ENCODE results near the gene CDC23. TPM values are rescaled to one million over a fixed set of nuclear protein-coding genes. Genes with fewer than 3 reads are reported as not detected.
"Not testable (repeated sequence)": the region's sequence is repeated elsewhere in the genome, so short reads cannot be mapped to it uniquely, and the experiment has no call there.

The CDC23 gene
- total RNA-seq, 1 experiment from 2014 or later = 74.3 TPM

- Histone ChIP-seq H3K4me1 (peaks cover 10% of the 10 kb centered on the region), H3K27ac (no peak overlapping the region), H3K36me3 (no peaks in the 10 kb centered on the region), H3K9me3 (replicated peaks) (no peaks in the 10 kb centered on the region), H3K27me3 (no peaks in the 10 kb centered on the region), H3K4me3 (no peak overlapping the region)
- peak; percentile 59 to 70 for DNase-seq
These were observed 18.0 kb upstream of the CDC23 start for GRCh38 chr5:138230981-138231589.

GRCh38 chr5:138230261-138230660, 17.1 kb upstream of the CDC23 start:
- peak; percentile 55 to 60 for DNase-seq
- Histone ChIP-seq H3K4me1 (peaks cover 10% of the 10 kb centered on the region), H3K4me3 (no peak overlapping the region), H3K27me3 (no peaks in the 10 kb centered on the region), H3K9me3 (replicated peaks) (peaks cover 4% of the 10 kb centered on the region; the same call in 1 of the 2 replicates), H3K36me3 (no peaks in the 10 kb centered on the region), H3K27ac (no peak overlapping the region)

GRCh38 chr5:138229387-138229786, 16.3 kb upstream of the CDC23 start:
- Histone ChIP-seq H3K36me3 (no peaks in the 10 kb centered on the region), H3K27ac (no peak overlapping the region), H3K9me3 (replicated peaks) (peaks cover 4% of the 10 kb centered on the region; the same call in 1 of the 2 replicates), H3K4me1 (peaks cover 10% of the 10 kb centered on the region), H3K27me3 (no peaks in the 10 kb centered on the region), H3K4me3 (no peak overlapping the region)
- no peak for DNase-seq

- H3K27ac ChIP-seq = no peak overlapping the region
- H3K36me3 ChIP-seq = no peaks in the 10 kb centered on the region
- H3K4me1 ChIP-seq = peaks cover 10% of the 10 kb centered on the region
- H3K4me3 ChIP-seq = no peak overlapping the region
- DNase-seq = no peak
- H3K9me3 ChIP-seq (replicated peaks) = peaks cover 4% of the 10 kb centered on the region; the same call in 1 of the 2 replicates
- no peaks in the 10 kb centered on the region for H3K27me3 ChIP-seq
These were observed 13.8 kb upstream of the CDC23 start for GRCh38 chr5:138226910-138227309.

- H3K27me3 ChIP-seq = no peaks in the 10 kb centered on the region
- H3K9me3 ChIP-seq (replicated peaks) = peaks cover 4% of the 10 kb centered on the region; the same call in 1 of the 2 replicates
- no peak for DNase-seq
- no peak overlapping the region for H3K27ac ChIP-seq
- no peaks in the 10 kb centered on the region for H3K36me3 ChIP-seq
- H3K4me1 ChIP-seq = no peaks in the 10 kb centered on the region; the same call in 1 of the 2 replicates
- no peak overlapping the region for H3K4me3 ChIP-seq
These were observed 11.6 kb upstream of the CDC23 start for GRCh38 chr5:138224712-138225111.

GRCh38 chr5:138223532-138223931, 10.4 kb upstream of the CDC23 start:
- Histone ChIP-seq H3K27me3 (no peaks in the 10 kb centered on the region), H3K4me1 (no peaks in the 10 kb centered on the region), H3K36me3 (no peaks in the 10 kb centered on the region), H3K4me3 (no peak overlapping the region), H3K27ac (no peak overlapping the region), H3K9me3 (replicated peaks) (peaks cover 4% of the 10 kb centered on the region; the same call in 1 of the 2 replicates)
- no peak for DNase-seq

GRCh38 chr5:138216799-138217198, 3.7 kb upstream of the CDC23 start:
- Histone ChIP-seq H3K27ac (no peak overlapping the region), H3K4me1 (no peaks in the 10 kb centered on the region), H3K9me3 (replicated peaks) (no peaks in the 10 kb centered on the region), H3K4me3 (no peak overlapping the region), H3K27me3 (no peaks in the 10 kb centered on the region), H3K36me3 (no peaks in the 10 kb centered on the region)
- DNase-seq = no peak

- no peaks in the 10 kb centered on the region for H3K27me3 ChIP-seq
- no peak for DNase-seq
These were observed 329 bp downstream of the CDC23 start for GRCh38 chr5:138212828-138213160.

GRCh38 chr5:138210985-138211384, 2.1 kb downstream of the CDC23 start:
- no peaks in the 10 kb centered on the region for H3K27me3 ChIP-seq
- peaks cover 25% of the 10 kb centered on the region for H3K36me3 ChIP-seq
- no peak for DNase-seq
- H3K9me3 ChIP-seq (replicated peaks) = no peaks in the 10 kb centered on the region
- H3K4me1 ChIP-seq = no peaks in the 10 kb centered on the region
- H3K27ac ChIP-seq = no peak overlapping the region
- H3K4me3 ChIP-seq = no peak overlapping the region

More at GRCh38 chr5:138212828-138213160, 329 bp downstream of the CDC23 start:
- no peaks in the 10 kb centered on the region for H3K9me3 ChIP-seq (replicated peaks)
- H3K27ac ChIP-seq = peak overlapping the region; percentile 67
- H3K36me3 ChIP-seq = peaks cover 13% of the 10 kb centered on the region
- peak overlapping the region; percentile 85 for H3K4me3 ChIP-seq
- H3K4me1 ChIP-seq = no peaks in the 10 kb centered on the region

- not testable (repeated sequence) for H3K27ac ChIP-seq; H3K4me1 ChIP-seq; H3K27me3 ChIP-seq; DNase-seq; H3K4me3 ChIP-seq; H3K9me3 ChIP-seq (replicated peaks)
- peaks cover 62% of the 10 kb centered on the region for H3K36me3 ChIP-seq
These were observed 19.3 kb downstream of the CDC23 start for GRCh38 chr5:138193859-138194258.

GRCh38 chr5:138192826-138193225, 20.3 kb downstream of the CDC23 start:
- peaks cover 62% of the 10 kb centered on the region for H3K36me3 ChIP-seq
- H3K27ac ChIP-seq = no peak overlapping the region
- DNase-seq = no peak
- no peak overlapping the region for H3K4me3 ChIP-seq
- H3K27me3 ChIP-seq = no peaks in the 10 kb centered on the region
- no peaks in the 10 kb centered on the region for H3K9me3 ChIP-seq (replicated peaks)
- H3K4me1 ChIP-seq = no peaks in the 10 kb centered on the region

GRCh38 chr5:138188626-138189025, 24.5 kb downstream of the CDC23 start:
- peaks cover 82% of the 10 kb centered on the region for H3K36me3 ChIP-seq
- no peaks in the 10 kb centered on the region for H3K9me3 ChIP-seq (replicated peaks)
- H3K27ac ChIP-seq = no peak overlapping the region
- H3K4me1 ChIP-seq = no peaks in the 10 kb centered on the region
- H3K4me3 ChIP-seq = no peak overlapping the region
- no peaks in the 10 kb centered on the region for H3K27me3 ChIP-seq
- DNase-seq = no peak

GRCh38 chr5:138186002-138186447, 27.1 kb downstream of the CDC23 start:
- Histone ChIP-seq H3K9me3 (replicated peaks) (no peaks in the 10 kb centered on the region), H3K27me3 (no peaks in the 10 kb centered on the region), H3K27ac (no peak overlapping the region), H3K4me1 (no peaks in the 10 kb centered on the region), H3K4me3 (no peak overlapping the region), H3K36me3 (peaks cover 90% of the 10 kb centered on the region)
- DNase-seq = no peak

- H3K4me3 ChIP-seq = no peak overlapping the region
- H3K9me3 ChIP-seq (replicated peaks) = no peaks in the 10 kb centered on the region
- no peaks in the 10 kb centered on the region for H3K4me1 ChIP-seq
- peaks cover 69% of the 10 kb centered on the region for H3K36me3 ChIP-seq
- no peaks in the 10 kb centered on the region for H3K27me3 ChIP-seq
- DNase-seq = no peak
- H3K27ac ChIP-seq = no peak overlapping the region
These were observed 30.3 kb downstream of the CDC23 start for GRCh38 chr5:138182808-138183207.

- Histone ChIP-seq H3K4me1 (no peaks in the 10 kb centered on the region), H3K36me3 (peaks cover 55% of the 10 kb centered on the region)
These were observed 32.3 kb downstream of the CDC23 start for GRCh38 chr5:138180841-138181240.

GRCh38 chr5:138180183-138180782, 32.8 kb downstream of the CDC23 start:
- Histone ChIP-seq H3K36me3 (peaks cover 50% of the 10 kb centered on the region), H3K27me3 (no peaks in the 10 kb centered on the region), H3K27ac (no peak overlapping the region), H3K4me3 (peak overlapping the region; percentile 72), H3K9me3 (replicated peaks) (no peaks in the 10 kb centered on the region), H3K4me1 (no peaks in the 10 kb centered on the region)
- DNase-seq = peak; percentile 41 to 80

More at GRCh38 chr5:138180841-138181240, 32.3 kb downstream of the CDC23 start:
- Histone ChIP-seq H3K27me3 (no peaks in the 10 kb centered on the region), H3K4me3 (no peak overlapping the region), H3K27ac (no peak overlapping the region), H3K9me3 (replicated peaks) (no peaks in the 10 kb centered on the region)
- no peak for DNase-seq
